Panc1 (cell line): ENCODE data around the gene CANT1.

Experiments used
- CTCF ChIP-seq: fragments of 450-650 bp; IDR thresholded peaks from 2 replicates; pipeline ENCODE4 v1.5.1; 2017; ENCODE audit warnings: mild to moderate bottlenecking
- POLR2AphosphoS5 ChIP-seq: IDR thresholded peaks from 2 replicates; pipeline ENCODE4 v1.6.1; 2012; ENCODE audit warnings: mild to moderate bottlenecking, low read depth, low read length, moderate library complexity

- no peak for TF ChIP-seq CTCF
- peak; percentile 81 for TF ChIP-seq POLR2AphosphoS5
Observed at GRCh38 chr17:79009397-79010303, at the start of gene CANT1.
